GM23248 (cell line): ENCODE results near the gene SMIM3. TPM values are rescaled to one million over a fixed set of nuclear protein-coding genes. Genes with fewer than 3 reads are reported as not detected.
"Not testable (repeated sequence)": the region's sequence is repeated elsewhere in the genome, so short reads cannot be mapped to it uniquely, and the experiment has no call there.

ENCODE experiments used
- DNase-seq: peaks from one replicate; pipeline ENCODE4 v3.0.0-alpha.2; 2015
- H2AFZ ChIP-seq: fragments of 200-600 bp; sonication (generic); 2 replicates; pipeline ENCODE4 v1.6.1; 2016; ENCODE audit warnings: antibody characterized with exemption
- H3F3A ChIP-seq: fragments of 200-600 bp; sonication (generic); 2 replicates; pipeline ENCODE4 v1.6.1; 2016; ENCODE audit warnings: mild to moderate bottlenecking, antibody characterized with exemption, mixed run types; ENCODE audit not compliant: insufficient read depth
- H3K27ac ChIP-seq: fragments of 200-600 bp; sonication (generic); 2 replicates; pipeline ENCODE4 v1.5.1; 2016; ENCODE audit warnings: mild to moderate bottlenecking
- H3K27me3 ChIP-seq: fragments of 200-600 bp; sonication (generic); replicated peaks from 2 replicates; pipeline ENCODE4 v1.6.1; 2016; ENCODE audit warnings: mild to moderate bottlenecking; ENCODE audit not compliant: insufficient read depth
- H3K36me3 ChIP-seq: fragments of 200-600 bp; sonication (generic); 2 replicates; pipeline ENCODE4 v1.6.1; 2016; ENCODE audit warnings: low read depth, mild to moderate bottlenecking
- H3K4me1 ChIP-seq: fragments of 200-600 bp; sonication (generic); 2 replicates; pipeline ENCODE4 v1.6.1; 2016; ENCODE audit warnings: mild to moderate bottlenecking; ENCODE audit not compliant: insufficient read depth
- H3K4me2 ChIP-seq: fragments of 200-600 bp; sonication (generic); one replicate; pipeline ENCODE4 v1.6.1; 2016; ENCODE audit warnings: mild to moderate bottlenecking; ENCODE audit not compliant: unreplicated experiment
- H3K4me3 ChIP-seq: fragments of 200-600 bp; sonication (generic); 2 replicates; pipeline ENCODE4 v1.5.1; 2016; ENCODE audit warnings: mild to moderate bottlenecking
- H3K79me2 ChIP-seq: fragments of 200-600 bp; sonication (generic); 2 replicates; pipeline ENCODE4 v1.6.1; 2016; ENCODE audit warnings: mild to moderate bottlenecking; ENCODE audit not compliant: insufficient read depth
- H3K9ac ChIP-seq: fragments of 200-600 bp; sonication (generic); 2 replicates; pipeline ENCODE4 v1.6.1; 2016; ENCODE audit warnings: mild to moderate bottlenecking
- H3K9me2 ChIP-seq: fragments of 200-600 bp; sonication (generic); 2 replicates; pipeline ENCODE4 v1.6.1; 2016; ENCODE audit warnings: mixed run types, mild to moderate bottlenecking, moderate library complexity; ENCODE audit not compliant: insufficient read depth
- H3K9me3 ChIP-seq: fragments of 200-600 bp; sonication (generic); one replicate; pipeline ENCODE4 v1.6.1; 2017; ENCODE audit warnings: low read depth
- H4K20me1 ChIP-seq: fragments of 200-600 bp; sonication (generic); 2 replicates; pipeline ENCODE4 v1.6.0; 2016; ENCODE audit not compliant: insufficient read depth
- EZH2 ChIP-seq: fragments of 200-600 bp; sonication (generic); IDR thresholded peaks from 2 replicates; pipeline ENCODE4 v1.6.1; 2018; ENCODE audit warnings: antibody characterized with exemption, mild to moderate bottlenecking; ENCODE audit not compliant: insufficient read depth, poor library complexity, severe bottlenecking
- EZH2phosphoT487 ChIP-seq: fragments of 200-600 bp; sonication (generic); IDR thresholded peaks from 2 replicates; pipeline ENCODE4 v1.6.1; 2018; ENCODE audit warnings: antibody characterized with exemption, moderate library complexity, mild to moderate bottlenecking, low read depth; ENCODE audit not compliant: insufficient read depth
- WGBS, 2 experiments: methylation state at CpG; one replicate each; pipeline ENCODE4 v1.1.6; 2015 to 2017; ENCODE audit warnings: low lambda C conversion rate in 2 of 2, low coverage in 1 of 2; ENCODE audit errors: missing lambda C conversion rate in 2 of 2; 5-methylcytosine and 5-hydroxymethylcytosine counted together
- in situ Hi-C: fragments of 300-500 bp; cut with MboI; formaldehyde crosslinking; loops from 2 replicates; pipeline ENCODE4 v1.15.0; 2020
- polyA plus RNA-seq: library from polyadenylated mRNA; unstranded; fragments of >200 nt; fragmentation: Nextera tagmentation; extraction: Ambion mirVana; gene quantifications from 2 replicates; pipeline ENCODE4 v1.2.1, GENCODE V29; 2016
- total RNA-seq: library from RNA; depleted of rRNA; stranded (reverse); fragments of >200 nt; shearing (Covaris generic); gene quantifications from 2 replicates; pipeline ENCODE4 v1.2.3, GENCODE V29; 2014

SMIM3 gene
- total and polyA plus RNA-seq, 2 experiments from 2014 or later, result 73.8 to 88.3 TPM

DNA sequence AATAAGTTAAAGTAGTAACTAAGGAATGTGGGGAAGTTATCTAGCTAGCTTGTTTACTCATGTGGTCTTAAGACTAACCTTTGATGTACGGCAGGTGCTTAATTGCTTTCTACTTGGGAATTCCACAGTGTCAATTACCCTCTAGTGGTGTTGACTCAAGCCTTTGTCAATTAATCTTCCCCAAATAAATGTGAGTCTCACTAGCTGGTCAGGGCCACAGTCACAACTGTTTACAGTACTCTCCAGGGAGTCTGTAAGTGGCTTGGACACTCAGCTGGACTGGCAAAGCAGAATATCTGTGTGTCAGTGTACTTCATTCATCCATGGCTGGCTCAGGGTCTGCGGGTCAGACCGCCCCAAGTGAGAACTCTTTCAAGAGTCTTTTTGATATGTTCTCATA lies 30.8 kb downstream of the SMIM3 start:
- no peak for DNase-seq
- Histone ChIP-seq H3K9me3 (peaks cover 3% of the 10 kb centered on the region), H4K20me1 (no peaks in the 10 kb centered on the region), H3F3A (no peaks in the 10 kb centered on the region), H3K4me1 (no peaks in the 10 kb centered on the region), H3K4me3 (no peak overlapping the region), H3K9me2 (no peaks in the 10 kb centered on the region), H3K4me2 (no peak overlapping the region), H3K27ac (no peak overlapping the region), H3K79me2 (no peaks in the 10 kb centered on the region), H3K36me3 (no peaks in the 10 kb centered on the region), H3K27me3 (no peaks in the 10 kb centered on the region), H2AFZ (no peak overlapping the region), H3K9ac (no peak overlapping the region)
- TF ChIP-seq EZH2, result no peak
- no peak for TF ChIP-seq EZH2phosphoT487
- 76 to 83% methylated on average over 3 of the region's 3 CpGs for WGBS, 2 experiments
- in situ Hi-C loops, result no loop called here

DNA sequence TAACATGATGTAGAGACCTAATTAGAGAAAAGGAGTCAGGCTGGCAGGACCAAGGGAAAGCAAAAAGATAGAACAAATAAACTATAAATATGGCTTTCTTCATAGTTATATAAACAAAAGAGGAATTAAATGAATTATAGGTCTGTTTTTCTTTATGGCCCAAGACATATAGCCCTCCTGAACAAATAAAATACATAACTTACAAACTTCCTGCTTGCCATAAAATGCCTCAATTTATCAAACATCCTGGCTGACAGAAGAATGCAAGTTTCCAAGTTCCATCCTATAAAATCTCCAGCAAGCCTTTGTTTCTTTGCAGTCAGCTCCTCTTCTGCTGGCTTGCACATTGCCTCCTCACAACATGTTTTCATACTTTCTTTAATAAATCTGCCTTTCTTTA lies 36.5 kb downstream of the SMIM3 start:
- H3K36me3 ChIP-seq, result no peaks in the 10 kb centered on the region
- H3K4me1 ChIP-seq, result no peaks in the 10 kb centered on the region
- TF ChIP-seq EZH2phosphoT487, result no peak
- TF ChIP-seq EZH2, result no peak
- H3K9me3 ChIP-seq, result peaks cover 3% of the 10 kb centered on the region
- H2AFZ ChIP-seq, result no peak overlapping the region
- no peak overlapping the region for H3K27ac ChIP-seq
- no peak for DNase-seq
- in situ Hi-C loops, result no loop called here
- 0 out of 2 replicates have a peak, but pooled peaks cover 4% of the 10 kb centered on the region for H3K27me3 ChIP-seq
- no peaks in the 10 kb centered on the region for H3K79me2 ChIP-seq
- no peak overlapping the region for H3K4me3 ChIP-seq
- no peaks in the 10 kb centered on the region for H3K9me2 ChIP-seq
- no peak overlapping the region for H3K4me2 ChIP-seq
- H3K9ac ChIP-seq, result no peak overlapping the region
- H4K20me1 ChIP-seq, result no peaks in the 10 kb centered on the region
- H3F3A ChIP-seq, result no peaks in the 10 kb centered on the region

DNA sequence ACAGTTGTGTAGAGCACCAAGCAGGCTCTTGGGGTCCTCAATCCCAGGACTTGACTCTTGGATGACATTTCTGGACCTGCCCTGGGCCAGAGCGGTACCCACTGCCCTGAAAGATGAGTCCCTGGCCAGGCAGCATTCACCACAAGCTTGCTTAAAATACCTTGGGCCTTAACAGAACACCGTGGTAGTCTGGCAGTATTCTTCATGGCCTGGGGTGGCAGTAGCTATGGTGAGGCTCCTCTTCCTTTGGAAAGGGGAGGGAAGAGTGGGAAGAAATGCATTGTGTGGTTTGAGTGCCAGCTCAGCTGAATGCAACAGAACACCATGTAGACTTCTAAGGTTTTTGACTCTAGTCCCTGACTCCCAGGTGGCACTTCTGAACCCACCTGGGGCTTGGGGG lies 38.4 kb downstream of the SMIM3 start:
- H3K27ac ChIP-seq, result no peak overlapping the region
- H3K4me3 ChIP-seq, result no peak overlapping the region
- WGBS, 2 experiments, result 59% methylated on average over 2 of the region's 2 CpGs
- peaks cover 3% of the 10 kb centered on the region for H3K9me3 ChIP-seq
- DNase-seq, result no peak
- H4K20me1 ChIP-seq, result no peaks in the 10 kb centered on the region
- H3K4me1 ChIP-seq, result no peaks in the 10 kb centered on the region
- H3K4me2 ChIP-seq, result no peak overlapping the region
- 0 out of 2 replicates have a peak, but pooled peaks cover 4% of the 10 kb centered on the region for H3K27me3 ChIP-seq
- no peak overlapping the region for H3K9ac ChIP-seq
- no peak overlapping the region for H2AFZ ChIP-seq
- no peak for TF ChIP-seq EZH2
- no peak for TF ChIP-seq EZH2phosphoT487
- in situ Hi-C loops, result no loop called here
- H3K36me3 ChIP-seq, result no peaks in the 10 kb centered on the region
- no peaks in the 10 kb centered on the region for H3F3A ChIP-seq
- no peaks in the 10 kb centered on the region for H3K9me2 ChIP-seq
- no peaks in the 10 kb centered on the region for H3K79me2 ChIP-seq

DNA sequence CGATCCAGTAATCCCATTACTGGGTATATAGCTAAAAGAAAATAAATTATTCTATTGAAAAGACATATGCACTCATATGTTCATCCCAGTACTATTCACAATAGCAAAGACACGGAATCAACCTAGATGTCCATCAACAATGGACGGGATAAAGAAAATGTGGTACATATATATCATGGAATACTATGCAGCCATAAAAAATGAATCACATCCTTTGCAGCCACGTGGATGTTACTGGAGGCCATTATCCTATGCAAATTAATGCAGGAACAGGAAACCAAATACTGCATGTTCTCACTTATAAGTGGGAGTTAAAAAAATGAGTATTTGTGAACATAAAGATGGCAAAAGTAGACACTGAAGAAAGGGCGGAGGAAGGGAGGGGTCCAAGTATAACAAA lies 51.2 kb downstream of the SMIM3 start:
- no peak overlapping the region for H2AFZ ChIP-seq
- H3K4me1 ChIP-seq, result no peaks in the 10 kb centered on the region
- WGBS, 2 experiments, result 48 to 50% methylated on average over 5 of the region's 5 CpGs
- no peak overlapping the region for H3K27ac ChIP-seq
- DNase-seq, result no peak
- H3K27me3 ChIP-seq, result no peaks in the 10 kb centered on the region
- H3F3A ChIP-seq, result no peaks in the 10 kb centered on the region
- no peaks in the 10 kb centered on the region for H3K9me2 ChIP-seq
- H3K4me3 ChIP-seq, result no peak overlapping the region
- H3K4me2 ChIP-seq, result no peak overlapping the region
- no peak overlapping the region for H3K9ac ChIP-seq
- H3K36me3 ChIP-seq, result no peaks in the 10 kb centered on the region
- no peak for TF ChIP-seq EZH2phosphoT487
- no peak for TF ChIP-seq EZH2
- H4K20me1 ChIP-seq, result no peaks in the 10 kb centered on the region
- in situ Hi-C loops, result no loop called here
- H3K79me2 ChIP-seq, result no peaks in the 10 kb centered on the region
- H3K9me3 ChIP-seq, result no peaks in the 10 kb centered on the region

DNA sequence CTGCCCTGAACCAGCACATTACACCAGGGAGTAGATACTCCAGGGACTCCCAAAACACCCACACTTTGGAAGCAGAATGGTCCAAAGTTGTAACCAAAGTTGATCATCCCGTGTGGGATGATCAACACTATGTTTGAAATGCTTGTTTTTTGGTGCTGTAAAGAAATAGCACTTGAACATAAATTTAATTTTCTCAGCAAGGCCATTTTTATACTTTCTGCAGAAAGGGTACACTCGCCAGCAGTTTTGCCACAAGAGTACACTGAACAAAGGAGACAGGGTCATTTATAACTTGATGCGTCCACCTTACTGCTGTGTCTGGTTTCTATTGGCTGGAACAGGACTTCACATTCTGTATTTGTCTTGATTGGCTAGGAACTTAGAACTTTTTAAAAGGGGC lies 53.3 kb downstream of the SMIM3 start:
- H3K9me3 ChIP-seq, DNase-seq, H3K4me1 ChIP-seq, H4K20me1 ChIP-seq, in situ Hi-C loops, H3K4me3 ChIP-seq, H3F3A ChIP-seq, H2AFZ ChIP-seq, H3K79me2 ChIP-seq, H3K36me3 ChIP-seq, H3K27me3 ChIP-seq, H3K9ac ChIP-seq, H3K27ac ChIP-seq, H3K4me2 ChIP-seq, H3K9me2 ChIP-seq: not testable (repeated sequence)
- 22 to 27% methylated on average over 3 of the region's 3 CpGs for WGBS, 2 experiments
